Amniotic epithelial cell (primary cell): ENCODE data around the gene TMEM19.
A peak's percentile ranks its signal among the peaks of the same experiment; 100 is the strongest.

Experiments
- DNase-seq: peaks from one replicate; pipeline ENCODE4 v3.0.0-alpha.2; 2010; ENCODE audit warnings: low read depth

TMEM19 gene

DNA sequence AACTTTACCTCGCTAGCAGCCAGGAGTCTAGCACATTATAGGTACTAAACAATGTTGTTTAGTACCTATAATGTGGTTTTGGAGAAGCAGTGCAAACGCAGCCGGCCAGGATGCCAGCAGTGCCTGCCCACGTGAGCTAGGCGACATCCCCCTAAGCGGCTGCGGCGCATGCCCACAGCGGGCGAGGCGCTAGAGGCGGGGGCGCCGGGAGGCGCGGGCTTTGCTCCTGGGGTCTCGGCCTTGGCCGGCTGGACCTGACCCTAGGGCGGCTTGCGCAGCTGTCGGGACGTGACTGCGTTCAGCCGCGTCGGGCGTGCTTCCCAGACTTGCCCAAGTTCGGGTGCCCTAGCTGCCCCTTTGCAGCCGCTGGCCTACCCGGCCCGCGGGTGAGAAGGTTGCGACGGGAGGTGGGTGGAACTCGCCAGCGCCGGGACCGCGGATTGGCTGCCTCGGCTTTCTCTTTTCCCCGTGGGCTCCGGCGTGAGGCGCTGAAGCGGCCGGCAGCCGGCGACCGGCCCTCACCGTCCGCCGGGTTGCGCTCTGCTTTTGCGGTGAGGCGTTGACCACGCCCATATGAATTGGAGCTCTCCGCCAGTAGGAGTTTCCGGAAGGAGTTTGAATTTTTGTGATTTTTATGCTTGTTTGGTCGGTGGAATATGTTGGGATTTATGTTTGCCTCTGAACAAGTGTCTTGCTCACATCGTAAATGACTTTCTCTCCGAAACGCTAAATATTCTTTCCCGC, at the start of gene TMEM19:
Gene TMEM19 (plus strand): TSS at position 169 of the 744 bp plus-strand sequence. CDS start 599 bp downstream, outside the sequence.
- peak; percentile 88 for DNase-seq

DNA sequence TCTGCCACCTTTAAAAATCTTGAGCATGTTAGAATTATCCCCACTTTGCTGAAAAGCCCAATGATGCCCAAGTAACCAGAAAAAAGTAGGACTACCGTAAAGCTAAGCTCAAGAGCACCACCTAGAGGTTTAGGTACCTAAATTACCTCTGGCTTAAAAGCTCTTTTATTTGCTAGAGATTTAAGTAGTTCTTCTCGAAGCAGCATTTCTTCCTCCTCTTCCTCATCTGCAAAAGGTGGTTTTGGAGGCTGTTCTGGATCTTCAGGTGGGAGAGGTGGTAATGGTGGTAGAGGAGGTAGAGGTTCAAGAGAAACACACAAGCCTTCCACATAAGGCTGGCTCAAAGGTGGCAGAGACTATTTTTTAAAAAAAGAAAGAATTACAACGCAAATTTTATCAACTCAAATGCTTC, 49.2 kb upstream of the TMEM19 start:
- DNase-seq = peak; percentile 76

DNA sequence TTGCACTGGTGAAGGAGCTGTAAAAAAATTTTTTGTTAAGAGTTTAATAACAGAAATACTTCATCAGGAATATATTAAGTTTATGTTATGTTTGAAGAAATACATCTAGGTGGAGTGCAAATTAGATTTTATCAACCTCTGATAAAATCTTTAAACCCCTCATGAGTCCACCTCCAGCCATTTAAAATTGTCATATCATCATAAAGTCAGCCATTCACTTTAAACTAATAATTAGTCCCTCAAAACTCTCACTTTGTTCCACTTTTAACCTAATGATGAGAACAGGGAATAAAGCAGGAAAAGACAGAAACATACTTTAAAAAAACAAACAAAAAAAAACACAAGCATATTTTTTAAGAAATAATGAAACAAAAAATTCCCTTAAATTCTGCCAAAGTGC, 47.4 kb upstream of the TMEM19 start:
- DNase-seq = no peak

DNA sequence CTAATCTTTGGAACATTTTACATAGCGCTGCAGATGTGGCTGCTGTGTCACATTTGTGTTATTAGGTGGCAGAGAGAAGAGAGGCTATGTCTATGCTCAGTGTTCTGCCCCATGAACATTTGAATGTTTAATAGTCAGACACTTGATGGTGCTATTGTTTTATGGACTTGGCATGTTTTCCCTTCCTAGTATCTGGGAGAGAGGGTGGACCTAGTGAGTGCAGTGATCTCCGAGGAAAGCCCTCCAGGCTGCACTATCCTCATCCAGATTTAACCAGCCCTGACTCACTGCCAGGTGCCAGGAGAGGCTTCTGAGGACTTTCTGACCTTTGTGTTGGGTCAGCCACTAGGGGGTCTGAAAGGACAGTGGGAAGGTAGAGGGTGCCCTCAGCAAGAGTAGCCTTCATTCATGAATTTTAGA, 46.5 kb upstream of the TMEM19 start:
- DNase-seq = peak; percentile 15

DNA sequence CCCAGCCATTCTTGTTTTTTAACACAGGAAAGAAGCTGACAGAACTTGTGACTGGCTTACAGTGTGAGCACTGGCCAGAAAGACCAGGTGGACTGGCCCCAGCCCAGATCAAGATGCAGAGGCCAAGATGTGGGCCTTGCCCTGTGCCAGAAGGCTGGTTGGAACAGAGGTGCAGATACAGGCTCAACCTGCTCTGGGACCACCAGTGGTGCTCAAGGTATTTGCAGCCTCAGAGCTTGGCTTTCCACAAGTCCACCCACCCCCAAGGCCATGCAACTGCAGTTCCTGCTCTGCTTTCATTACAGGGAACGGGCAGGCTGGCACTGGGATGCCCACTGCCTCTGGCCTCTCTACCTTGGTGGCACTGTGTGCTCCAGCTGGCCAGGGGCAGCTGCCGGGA, 45.6 kb upstream of the TMEM19 start:
- no peak for DNase-seq

DNA sequence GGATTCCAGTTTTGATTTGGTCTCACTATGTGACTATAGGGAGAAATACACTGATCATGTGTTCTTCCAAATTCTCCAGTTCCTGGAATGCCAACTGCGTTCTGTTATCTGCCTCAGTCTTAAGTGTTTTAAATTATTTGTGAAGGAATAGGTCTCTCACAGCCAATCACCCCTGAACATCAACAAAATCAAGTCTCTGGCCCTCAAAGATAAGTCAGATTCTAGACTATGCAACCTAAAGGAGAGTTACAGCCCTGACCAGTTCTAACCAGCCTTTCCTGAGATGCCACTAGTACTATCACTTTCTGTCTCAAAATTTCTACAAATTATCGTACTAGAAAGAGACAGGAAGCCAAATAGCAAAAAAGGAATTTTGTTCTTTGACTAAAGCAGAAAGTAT, 44.5 kb upstream of the TMEM19 start:
- no peak for DNase-seq

DNA sequence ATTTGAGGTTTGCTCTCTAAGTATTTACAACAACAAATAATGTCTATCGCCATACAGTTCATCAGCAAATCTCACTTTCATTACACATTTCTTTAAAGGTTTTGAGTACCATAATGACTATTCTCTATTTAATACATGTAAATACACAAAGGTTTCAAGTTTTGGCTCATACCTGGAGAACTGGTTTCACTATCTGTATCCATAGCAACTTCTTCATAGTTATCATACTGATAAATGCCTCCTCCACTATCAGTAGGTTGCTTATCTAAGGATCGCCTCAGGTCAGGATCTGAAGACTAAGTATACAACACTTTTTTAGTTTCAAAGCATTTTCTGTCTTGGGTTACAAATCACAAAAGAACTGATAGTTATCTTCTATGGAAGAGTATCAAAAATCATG, 43.6 kb upstream of the TMEM19 start:
- DNase-seq = no peak

DNA sequence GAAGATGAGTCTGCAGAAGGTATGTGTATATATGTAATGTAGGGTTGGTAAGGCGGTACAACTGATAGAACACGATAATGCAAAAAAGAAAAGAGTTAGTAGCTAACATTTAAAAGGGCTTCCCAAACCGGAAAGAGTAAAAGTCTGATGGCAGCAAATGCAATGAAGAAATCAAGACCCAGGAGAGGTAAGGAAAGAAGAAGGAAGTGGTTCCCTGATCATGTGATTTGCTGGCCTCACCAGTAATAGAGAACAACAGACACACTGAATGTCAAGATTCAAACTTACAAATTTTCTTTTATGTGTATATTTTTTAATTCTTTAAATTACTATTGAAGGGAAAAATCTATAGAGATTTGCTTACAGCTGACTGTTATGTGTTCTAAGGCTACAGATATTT, 40.6 kb upstream of the TMEM19 start:
- DNase-seq = no peak

DNA sequence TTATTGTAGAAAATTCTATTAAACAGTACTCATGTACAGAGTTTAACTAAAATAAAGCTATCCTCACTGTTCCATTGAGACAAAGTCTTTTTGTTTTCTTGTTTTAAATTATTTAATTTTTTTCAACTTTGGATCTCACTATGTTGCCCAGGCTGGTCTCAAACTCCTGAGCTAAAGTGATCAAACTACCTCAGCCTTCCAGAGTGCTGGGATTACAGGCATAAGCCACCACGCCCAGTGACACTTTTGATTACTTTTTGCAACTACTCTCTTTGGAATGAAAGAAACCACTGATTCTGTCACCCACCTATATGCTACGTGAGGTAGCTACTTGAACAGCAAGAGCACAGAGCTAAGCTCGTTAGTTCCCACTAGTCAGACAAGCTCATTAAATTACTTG, 39.4 kb upstream of the TMEM19 start:
- DNase-seq = no peak

DNA sequence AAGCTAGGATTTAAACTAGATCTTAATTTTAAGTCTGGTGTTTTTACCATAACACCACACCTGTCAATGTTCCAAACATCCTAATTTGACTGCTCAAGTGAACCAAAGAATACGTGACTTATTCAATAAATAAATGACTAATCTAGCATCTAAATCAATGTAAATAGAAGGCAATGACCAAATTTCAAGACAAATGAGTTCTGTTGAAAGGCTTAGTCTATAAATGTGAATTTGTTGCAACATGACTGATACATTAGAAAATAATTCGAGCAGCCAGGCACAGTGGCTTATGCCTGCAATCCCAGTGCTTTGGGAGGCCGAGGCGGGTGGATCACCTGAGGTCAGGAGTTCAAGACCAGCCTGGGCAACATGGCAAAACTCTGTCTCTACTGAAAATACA, 37.3 kb upstream of the TMEM19 start:
- DNase-seq = no peak

DNA sequence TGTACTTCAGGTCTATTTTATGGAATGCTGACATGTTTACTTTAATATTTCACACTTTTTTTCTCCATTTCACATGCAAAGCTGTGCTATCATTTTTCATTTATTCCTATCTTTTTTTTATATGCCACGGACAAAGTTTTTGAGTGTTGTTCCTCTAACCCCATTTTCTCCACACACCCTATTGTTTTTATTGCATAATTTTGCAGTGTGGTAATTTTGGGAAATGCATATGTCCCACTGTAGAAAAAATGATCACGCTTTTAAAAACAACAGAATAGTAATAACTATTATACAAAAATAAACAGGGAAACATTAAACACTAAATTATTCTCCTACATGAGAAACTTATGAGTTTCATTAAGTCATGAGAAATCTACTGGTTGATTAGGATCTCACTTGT, 36.5 kb upstream of the TMEM19 start:
- no peak for DNase-seq

DNA sequence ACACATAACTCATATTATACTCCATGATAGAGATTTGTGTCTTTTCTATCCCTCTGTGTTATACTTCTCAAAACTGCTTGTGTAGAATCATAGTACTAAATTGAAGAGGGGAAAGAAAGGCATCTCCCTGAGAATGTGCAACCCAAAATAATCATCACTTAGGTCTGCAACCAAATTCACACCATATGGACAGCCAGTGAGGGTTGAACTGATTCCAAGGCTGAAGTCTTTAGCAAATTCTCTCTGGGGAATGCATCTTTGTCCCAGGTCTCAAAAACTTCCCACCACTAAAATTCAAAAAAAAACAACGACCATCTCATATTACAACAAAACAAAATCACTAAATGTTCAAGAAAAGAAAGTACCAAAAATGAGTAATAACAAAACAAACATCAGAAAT, 33.2 kb upstream of the TMEM19 start:
- DNase-seq = no peak

DNA sequence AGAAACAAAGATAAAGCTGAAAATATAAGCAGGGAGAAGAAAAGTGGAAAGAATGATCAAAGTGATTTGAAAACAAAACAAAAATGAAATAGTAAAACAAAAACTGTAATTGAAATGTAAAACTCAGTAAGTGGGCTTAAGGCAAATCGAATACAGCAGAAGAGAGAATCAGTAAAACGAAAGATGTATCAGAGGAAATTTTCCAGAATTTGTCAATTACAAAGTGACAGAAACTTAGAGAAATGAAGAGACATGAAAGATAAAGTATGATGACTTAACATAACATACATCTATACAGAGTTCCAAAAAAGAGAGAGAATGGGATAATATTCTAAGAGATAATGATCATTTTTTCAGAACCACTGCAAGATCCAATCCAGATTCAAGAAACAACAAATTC, 32.7 kb upstream of the TMEM19 start:
- DNase-seq = no peak

DNA sequence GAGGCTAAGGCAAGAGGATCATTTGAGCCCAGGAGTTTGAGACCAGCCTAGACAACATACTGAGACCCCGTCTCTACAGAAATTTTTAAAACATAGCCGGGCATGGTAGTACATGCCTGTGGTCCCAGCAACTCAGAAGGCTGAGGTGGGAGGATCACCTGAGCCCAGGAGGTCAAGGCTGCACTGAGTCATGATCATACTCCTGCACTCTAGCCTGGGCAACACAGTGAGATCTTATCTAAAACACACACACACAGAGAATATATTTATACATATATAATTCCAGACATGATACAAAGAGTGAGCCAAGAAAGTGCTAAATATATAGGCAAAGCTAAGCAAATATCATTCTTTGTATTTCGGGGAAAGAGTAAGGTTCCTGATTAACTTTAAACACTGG, 31.7 kb upstream of the TMEM19 start:
- DNase-seq = peak; percentile 11

DNA sequence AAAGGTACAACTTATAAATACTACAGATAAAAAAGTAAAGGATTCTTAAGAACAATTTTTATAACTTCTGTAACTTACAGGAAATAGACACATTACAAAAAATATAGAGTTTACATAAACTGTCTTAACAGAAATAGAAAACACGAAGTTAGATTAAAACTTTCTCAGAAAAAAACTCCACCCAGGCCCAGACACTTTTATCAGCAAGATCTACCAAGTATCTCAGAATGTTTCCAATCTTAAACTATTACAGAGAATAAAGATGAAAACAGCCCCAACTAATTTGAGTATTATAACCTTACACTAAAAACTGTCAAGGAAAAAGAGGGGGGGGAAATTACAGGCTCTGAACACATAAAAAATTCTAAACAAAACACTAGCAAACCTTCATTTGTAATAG, 30.4 kb upstream of the TMEM19 start:
- DNase-seq = no peak

DNA sequence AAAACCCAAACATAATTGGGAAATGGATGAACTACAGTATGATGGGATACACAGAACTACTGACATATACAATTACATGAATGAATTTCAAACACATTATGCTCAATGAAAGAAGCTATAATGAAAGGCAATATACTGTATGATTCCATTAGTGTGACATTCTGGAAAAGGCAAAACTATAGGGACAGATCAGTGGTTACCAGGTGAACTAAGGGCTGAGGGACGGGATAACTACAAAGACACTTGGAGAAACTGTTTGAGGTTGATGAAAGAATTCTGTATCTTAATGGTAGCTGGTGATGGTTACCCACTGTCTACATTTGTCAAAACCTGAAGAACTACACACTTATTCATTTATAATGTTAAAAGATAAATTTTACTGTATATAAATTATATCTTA, 30.0 kb upstream of the TMEM19 start:
- no peak for DNase-seq

DNA sequence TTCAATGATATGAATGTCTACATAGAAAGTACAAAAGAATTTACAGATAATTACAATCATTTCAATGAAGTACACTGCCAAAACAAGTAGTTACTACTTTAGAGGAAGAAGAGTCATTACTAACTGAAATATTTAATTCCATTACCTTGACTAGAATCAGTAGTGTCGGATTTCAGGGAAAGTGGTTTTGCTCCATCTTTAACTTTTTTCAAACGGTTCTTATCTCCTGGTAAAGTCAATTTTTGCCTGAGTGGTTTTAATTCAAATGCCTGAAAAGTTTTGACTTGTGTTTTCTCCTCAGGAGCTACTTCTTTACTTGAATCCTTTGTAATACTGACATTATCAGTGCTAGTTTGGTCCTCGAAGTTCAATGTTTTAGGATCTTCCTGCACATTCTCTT, 29.1 kb upstream of the TMEM19 start:
- DNase-seq = no peak

DNA sequence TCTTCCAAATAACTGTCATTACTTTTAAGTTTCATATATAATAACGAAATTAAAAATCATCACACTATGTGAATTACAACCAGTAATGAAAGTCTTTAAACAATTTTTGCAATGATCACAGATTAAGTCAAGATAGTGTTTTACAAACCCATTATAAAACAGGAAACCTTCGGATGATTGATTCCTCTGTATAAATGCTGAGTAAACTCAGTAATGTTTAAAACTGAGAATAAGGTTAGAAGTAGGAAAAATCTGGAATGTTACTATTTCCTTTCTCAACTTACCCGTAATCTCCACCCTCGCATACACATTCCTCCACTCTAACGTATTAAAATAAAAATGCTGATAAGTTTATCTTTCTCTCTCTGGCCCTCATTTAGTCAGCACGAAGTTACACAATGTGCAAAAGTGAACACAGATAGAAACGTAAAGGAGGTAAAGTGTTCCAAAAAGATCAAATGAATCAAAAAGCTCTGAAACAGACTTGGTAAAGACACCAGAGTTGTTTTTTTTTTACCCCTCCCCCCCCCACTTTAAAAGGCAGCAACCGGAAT, 23.8 kb upstream of the TMEM19 start:
- peak; percentile 92 for DNase-seq

DNA sequence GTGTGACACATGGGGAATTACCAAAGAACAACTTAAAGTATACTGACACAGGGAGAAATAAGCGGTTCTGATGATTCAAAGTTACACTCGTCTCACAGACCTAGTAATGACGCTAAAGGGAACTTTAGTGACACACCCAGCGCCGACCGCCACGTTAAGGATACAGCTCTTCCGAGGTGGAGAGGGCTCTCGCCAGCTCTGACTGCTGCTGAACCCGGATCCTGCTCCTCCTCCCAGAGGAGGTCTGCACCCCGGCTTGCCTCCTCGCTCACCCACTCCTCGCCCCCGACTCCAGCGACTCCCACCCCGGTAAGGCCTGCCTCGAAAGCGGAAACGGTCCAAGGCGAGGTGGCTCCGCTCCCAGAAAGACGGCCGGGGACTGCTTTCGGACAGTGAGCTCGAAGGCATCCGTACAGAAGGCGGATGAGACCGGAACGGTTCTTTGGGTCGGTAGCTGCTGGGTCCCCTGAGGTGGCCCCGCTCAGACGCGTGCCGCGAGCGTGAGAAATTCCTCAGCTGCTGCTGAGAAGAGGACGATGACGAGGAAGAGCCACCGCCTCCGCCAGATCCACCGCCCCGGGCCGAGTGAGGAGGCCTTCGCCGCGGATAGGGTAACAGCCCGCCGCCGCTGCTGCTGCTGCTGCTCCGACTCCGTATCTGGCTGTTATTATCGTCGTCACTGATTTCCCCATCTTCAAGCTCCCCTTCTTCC, 22.9 kb upstream of the TMEM19 start:
- peak; percentile 41 for DNase-seq

DNA sequence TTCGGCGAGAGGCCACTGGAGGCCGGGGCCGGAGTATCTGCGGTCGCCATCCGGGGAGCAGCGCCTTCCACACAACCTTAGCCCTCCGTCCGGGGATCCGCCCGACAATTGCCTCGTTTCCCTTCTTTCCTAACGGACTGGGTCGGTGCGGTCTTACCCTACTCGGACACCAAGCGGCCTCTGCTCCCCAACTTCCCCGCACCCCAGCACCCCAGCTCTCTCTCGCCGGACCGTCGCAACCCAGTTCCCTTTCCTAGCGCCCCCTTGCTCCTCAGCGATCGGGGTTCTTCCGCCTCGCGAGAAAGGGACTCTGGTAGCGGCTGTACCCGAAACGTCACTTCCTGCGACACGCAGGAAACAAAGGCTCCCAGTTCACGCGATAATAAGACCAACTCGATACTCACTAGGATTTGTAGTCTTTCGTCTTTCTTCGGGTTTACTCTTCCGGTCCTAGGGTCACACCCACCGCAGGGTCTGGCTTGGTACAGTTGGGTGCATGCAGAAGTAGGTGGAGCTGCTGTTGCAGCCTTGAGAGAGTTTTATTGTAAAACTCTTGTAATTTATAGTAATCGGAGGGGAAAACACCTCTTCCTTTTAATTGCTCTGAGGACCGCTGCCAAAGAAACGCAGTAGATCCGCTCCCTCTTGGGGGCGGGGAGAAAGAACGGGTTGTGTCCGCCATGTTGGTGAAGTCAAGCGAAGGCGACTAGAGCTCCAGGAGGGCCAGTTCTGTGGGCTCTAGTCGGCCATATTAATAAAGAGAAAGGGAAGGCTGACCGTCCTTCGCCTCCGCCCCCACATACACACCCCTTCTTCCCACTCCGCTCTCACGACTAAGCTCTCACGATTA, 22.1 kb upstream of the TMEM19 start, which contains the start of the genes THAP2 and ZFC3H1:
Gene THAP2 (plus strand): TSS at position 741 of the 850 bp plus-strand sequence. CDS start 209 bp downstream, outside the sequence.
Gene ZFC3H1 (minus strand): TSS at position 288 of the 850 bp plus-strand sequence. CDS start 238 bp downstream, at position 50.
- peak; percentile 100 for DNase-seq

DNA sequence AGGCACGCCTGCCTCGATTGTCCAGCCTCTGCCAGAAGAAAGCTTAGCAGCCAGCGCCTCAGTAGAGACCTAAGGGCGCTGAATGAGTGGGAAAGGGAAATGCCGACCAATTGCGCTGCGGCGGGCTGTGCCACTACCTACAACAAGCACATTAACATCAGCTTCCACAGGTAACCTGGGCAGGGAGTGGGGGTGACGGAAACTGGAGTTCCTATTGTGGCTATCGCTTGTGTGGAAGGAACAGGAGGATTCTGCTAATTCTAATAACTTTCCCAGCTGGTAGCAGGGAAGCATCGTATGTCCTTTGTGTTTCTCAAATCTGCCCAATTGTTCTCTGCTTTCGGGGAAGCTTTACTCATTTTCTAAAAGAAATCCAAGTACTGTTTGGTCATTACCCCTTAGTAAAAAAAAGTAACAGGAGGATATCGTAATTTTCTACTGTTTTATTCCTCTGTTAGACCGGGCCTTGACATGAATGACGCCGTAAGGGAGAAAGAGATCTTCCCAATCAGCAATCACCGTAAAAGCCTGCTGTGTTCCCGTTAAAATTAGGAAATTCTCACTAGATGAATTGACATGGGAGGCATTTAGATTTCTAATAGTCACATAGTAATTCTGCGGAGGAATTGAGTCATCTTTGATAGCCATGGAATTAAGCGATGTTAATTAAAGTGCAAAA, 21.3 kb upstream of the TMEM19 start:
- peak; percentile 14 for DNase-seq

DNA sequence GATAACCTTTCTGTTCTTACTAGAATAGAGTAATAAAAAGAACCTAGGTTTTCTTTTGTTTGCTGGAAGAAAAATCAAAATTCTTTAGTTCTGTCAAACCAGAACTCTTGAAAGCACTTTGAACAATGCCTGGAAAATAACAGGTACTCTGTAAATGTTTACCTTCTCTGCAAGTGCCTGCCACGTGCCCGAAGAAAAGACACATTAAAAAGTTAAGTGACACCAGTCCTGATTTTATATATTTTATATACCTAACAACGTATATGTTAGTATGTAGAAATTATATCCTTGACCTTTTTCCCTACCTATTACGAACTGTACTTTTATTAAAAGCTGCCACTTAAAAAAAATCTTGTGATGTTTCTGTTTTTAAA, 20.8 kb upstream of the TMEM19 start:
- DNase-seq = no peak
